ENCODE results near the gene NMT1. TPM values are rescaled to one million over a fixed set of nuclear protein-coding genes. Genes with fewer than 3 reads are reported as not detected.

Gene NMT1
- total and polyA plus RNA-seq, 2 donors from 2014 or later = 72.3 to 98.5 TPM

- Histone ChIP-seq H3K36me3 (ENCODE audit: control insufficient read depth in 2 of 3, insufficient read depth in 3 of 3, low read length in 3 of 3) (no peaks in the 10 kb centered on the region), H3K27ac (ENCODE audit: low read depth in 2 of 2, low read length in 2 of 2) (no peak overlapping the region), H3K9ac (ENCODE audit: low read length in 3 of 3) (no peak overlapping the region), H3K4me1 (ENCODE audit: control insufficient read depth in 2 of 3, insufficient read depth in 2 of 3, low read depth in 1 of 3, low read length in 3 of 3) (peaks cover 0 to 5% (median 0%) of the 10 kb centered on the region in 3 donors), H3K27me3 (ENCODE audit: control insufficient read depth, insufficient read depth, low read length) (no peaks in the 10 kb centered on the region), H3K4me3 (ENCODE audit: low read length in 3 of 3) (no peak overlapping the region), H3K9me3 (ENCODE audit: control insufficient read depth in 2 of 3, insufficient read depth in 1 of 3, low read length in 3 of 3) (no peaks in the 10 kb centered on the region)
- TF ChIP-seq CTCF (IDR thresholded peaks at IDR 0.05; ENCODE audit: borderline replicate concordance, extremely low read depth, insufficient read depth) = no peak
- intact Hi-C loops (cut with DNase I) = loop anchor here (10.0 kb wide), 1 partner anchor 191 kb away; no protein-coding TSS in a partner anchor
- DNase-seq = no peak
- FAIRE-seq = no peak
Observed at GRCh38 chr17:45115871-45116270, 54.8 kb downstream of the NMT1 start.

- no peak for TF ChIP-seq CTCF (IDR thresholded peaks at IDR 0.05; ENCODE audit: borderline replicate concordance, extremely low read depth, insufficient read depth)
- Histone ChIP-seq H3K4me1 (ENCODE audit: control insufficient read depth in 2 of 3, insufficient read depth in 2 of 3, low read depth in 1 of 3, low read length in 3 of 3) (peaks cover 0 to 3% (median 0%) of the 10 kb centered on the region in 3 donors), H3K4me3 (ENCODE audit: low read length in 3 of 3) (no peak overlapping the region), H3K9ac (ENCODE audit: low read length in 3 of 3) (no peak overlapping the region), H3K27ac (ENCODE audit: low read depth in 2 of 2, low read length in 2 of 2) (no peak overlapping the region), H3K36me3 (ENCODE audit: control insufficient read depth in 2 of 3, insufficient read depth in 3 of 3, low read length in 3 of 3) (no peaks in the 10 kb centered on the region), H3K27me3 (ENCODE audit: control insufficient read depth, insufficient read depth, low read length) (no peaks in the 10 kb centered on the region), H3K9me3 (ENCODE audit: control insufficient read depth in 2 of 3, insufficient read depth in 1 of 3, low read length in 3 of 3) (no peaks in the 10 kb centered on the region)
- FAIRE-seq (no peak), DNase-seq (peak in 1 of 5 donors; percentile 69)
- intact Hi-C loops (cut with DNase I) = loop anchor here (10.0 kb wide), 1 partner anchor 192 kb away; no protein-coding TSS in a partner anchor
Observed at GRCh38 chr17:45116434-45117016, 55.4 kb downstream of the NMT1 start.

- intact Hi-C loops (cut with DNase I) = loop anchor here (10.0 kb wide), 1 partner anchor 193 kb away; no protein-coding TSS in a partner anchor
- H3K9ac ChIP-seq (ENCODE audit: low read length in 3 of 3) = no peak overlapping the region
- DNase-seq (no peak), FAIRE-seq (no peak)
- no peaks in the 10 kb centered on the region for H3K9me3 ChIP-seq (ENCODE audit: control insufficient read depth in 2 of 3, insufficient read depth in 1 of 3, low read length in 3 of 3)
- H3K27ac ChIP-seq (ENCODE audit: low read depth in 2 of 2, low read length in 2 of 2) = no peak overlapping the region
- no peak for TF ChIP-seq CTCF (IDR thresholded peaks at IDR 0.05; ENCODE audit: borderline replicate concordance, extremely low read depth, insufficient read depth)
- H3K4me3 ChIP-seq (ENCODE audit: low read length in 3 of 3) = no peak overlapping the region
- no peaks in the 10 kb centered on the region for H3K36me3 ChIP-seq (ENCODE audit: control insufficient read depth in 2 of 3, insufficient read depth in 3 of 3, low read length in 3 of 3)
- H3K27me3 ChIP-seq (ENCODE audit: control insufficient read depth, insufficient read depth, low read length) = no peaks in the 10 kb centered on the region
- H3K4me1 ChIP-seq (ENCODE audit: control insufficient read depth in 2 of 3, insufficient read depth in 2 of 3, low read depth in 1 of 3, low read length in 3 of 3) = no peaks in the 10 kb centered on the region
Observed at GRCh38 chr17:45117334-45117733, 56.2 kb downstream of the NMT1 start.
